ENCODE measurements around the gene UNC79. TPM values are rescaled to one million over a fixed set of nuclear protein-coding genes. Genes with fewer than 3 reads are reported as not detected.

Gene UNC79
- total RNA-seq, 1 donor from 2014 or later: 0.09 TPM

- peak; percentile 55 for DNase-seq
- H3K4me3 ChIP-seq: no peak overlapping the region
- no peaks in the 10 kb centered on the region for H3K9me3 ChIP-seq
- H3K27ac ChIP-seq: no peak overlapping the region
- ATAC-seq: no peak
- no peak for TF ChIP-seq CTCF (IDR thresholded peaks at IDR 0.05)
- H3K27me3 ChIP-seq: no peaks in the 10 kb centered on the region
- intact Hi-C loops (cut with DNase I): no loop called here
- no peaks in the 10 kb centered on the region for H3K4me1 ChIP-seq
- no peaks in the 10 kb centered on the region for H3K36me3 ChIP-seq
Observed at GRCh38 chr14:93727039-93727740, 296.5 kb downstream of the UNC79 start.

GRCh38 chr14:93727917-93728650, 297.3 kb downstream of the UNC79 start:
- H3K36me3 ChIP-seq: no peaks in the 10 kb centered on the region
- H3K27ac ChIP-seq: no peak overlapping the region
- H3K27me3 ChIP-seq: no peaks in the 10 kb centered on the region
- DNase-seq (peak; percentile 50), ATAC-seq (no peak)
- H3K9me3 ChIP-seq: no peaks in the 10 kb centered on the region
- intact Hi-C loops (cut with DNase I): no loop called here
- no peak for TF ChIP-seq CTCF (IDR thresholded peaks at IDR 0.05)
- no peaks in the 10 kb centered on the region for H3K4me1 ChIP-seq
- H3K4me3 ChIP-seq: no peak overlapping the region

DNA sequence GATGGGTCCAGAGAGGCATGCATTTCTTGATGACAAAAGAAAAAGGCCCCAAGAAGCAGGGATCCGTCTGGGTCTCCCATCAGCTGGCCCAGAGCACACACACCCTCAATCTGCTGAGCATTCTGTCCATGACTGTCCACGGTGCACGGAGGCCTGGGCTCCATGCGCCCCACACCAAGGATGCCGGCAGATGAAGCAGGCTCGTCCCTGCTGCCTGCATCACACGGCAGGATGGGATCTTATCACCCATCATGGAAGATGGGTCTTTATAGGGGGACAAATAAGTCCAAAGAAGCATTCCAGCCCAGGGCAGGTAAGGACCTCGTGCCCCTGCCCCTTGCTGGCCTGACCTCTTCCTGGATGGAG, 297.9 kb downstream of the UNC79 start:
- DNase-seq: no peak
- no peak for ATAC-seq
- Histone ChIP-seq H3K36me3 (no peaks in the 10 kb centered on the region), H3K9me3 (no peaks in the 10 kb centered on the region), H3K4me3 (no peak overlapping the region), H3K27me3 (no peaks in the 10 kb centered on the region), H3K27ac (no peak overlapping the region), H3K4me1 (no peaks in the 10 kb centered on the region)
- no peak for TF ChIP-seq CTCF (IDR thresholded peaks at IDR 0.05)
- intact Hi-C loops (cut with DNase I): no loop called here

DNA sequence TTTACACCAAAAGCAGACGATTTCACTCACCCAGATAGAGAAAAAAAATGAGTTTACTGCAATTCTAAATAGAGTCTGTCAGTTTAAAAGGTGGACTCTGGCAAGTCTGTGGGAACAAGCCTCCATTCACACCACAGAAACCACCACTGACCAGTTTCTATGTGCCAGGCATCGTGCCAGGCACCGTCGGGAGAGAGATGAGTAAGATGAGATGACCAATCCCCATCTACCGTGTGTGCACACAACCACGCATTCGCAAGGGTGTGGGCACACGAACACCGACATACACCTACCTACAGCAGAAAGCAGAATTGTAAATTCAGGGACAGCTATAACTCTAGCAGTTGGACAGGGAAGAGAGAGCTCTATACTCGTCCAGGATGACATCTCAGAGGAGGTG, 299.3 kb downstream of the UNC79 start:
- Histone ChIP-seq H3K9me3 (no peaks in the 10 kb centered on the region), H3K27ac (no peak overlapping the region), H3K4me3 (no peak overlapping the region), H3K27me3 (no peaks in the 10 kb centered on the region), H3K4me1 (no peaks in the 10 kb centered on the region), H3K36me3 (no peaks in the 10 kb centered on the region)
- intact Hi-C loops (cut with DNase I): no loop called here
- TF ChIP-seq CTCF (IDR thresholded peaks at IDR 0.05): no peak
- DNase-seq (no peak), ATAC-seq (no peak)

DNA sequence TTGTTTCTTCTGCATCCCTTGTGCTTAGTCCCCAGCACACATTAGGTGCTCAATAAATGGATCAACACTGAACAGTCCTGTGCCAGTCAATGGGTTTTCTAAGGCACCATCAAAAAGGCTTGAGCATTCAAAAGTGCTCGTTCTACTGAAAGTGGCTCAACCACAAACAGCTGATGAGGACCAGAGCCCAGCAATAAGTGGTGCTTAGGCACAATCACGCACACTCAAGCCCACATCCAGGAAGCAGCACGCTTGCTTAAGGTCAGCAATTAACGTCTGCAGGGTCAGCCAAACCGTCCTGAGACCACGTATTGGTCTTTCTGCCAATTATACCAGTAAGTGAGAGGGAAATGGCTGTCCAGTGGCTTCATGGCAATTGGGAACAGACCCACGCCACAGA, 301.0 kb downstream of the UNC79 start:
- peak; percentile 69 for ATAC-seq
- no peak overlapping the region for H3K4me3 ChIP-seq
- H3K27me3 ChIP-seq: no peaks in the 10 kb centered on the region
- no peak overlapping the region for H3K27ac ChIP-seq
- no peaks in the 10 kb centered on the region for H3K9me3 ChIP-seq
- no peaks in the 10 kb centered on the region for H3K4me1 ChIP-seq
- DNase-seq: no peak
- intact Hi-C loops (cut with DNase I): no loop called here
- no peaks in the 10 kb centered on the region for H3K36me3 ChIP-seq
- no peak for TF ChIP-seq CTCF (IDR thresholded peaks at IDR 0.05)
